ENCODE results near the gene TM9SF3.
"Not testable (repeated sequence)": the region's sequence is repeated elsewhere in the genome, so short reads cannot be mapped to it uniquely, and the experiment has no call there.

The TM9SF3 gene

DNA sequence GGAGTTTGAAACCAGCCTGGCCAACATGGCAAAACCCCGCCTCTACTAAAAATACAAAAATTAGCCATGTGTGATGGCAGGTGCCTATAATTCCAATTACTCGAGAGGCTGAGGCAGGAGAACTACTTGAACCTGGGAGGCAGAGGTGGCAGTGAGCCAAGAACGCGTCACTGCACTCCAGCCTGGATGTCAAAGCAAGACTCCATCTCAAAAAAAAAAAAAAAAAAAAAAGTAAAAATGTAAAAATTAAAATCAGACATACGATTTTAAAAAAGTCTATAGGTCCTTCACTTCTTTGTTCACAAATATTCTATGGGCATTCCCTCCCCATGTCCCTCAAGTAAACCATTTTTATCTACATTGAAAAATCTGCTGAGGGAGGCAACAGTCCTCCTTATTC is 38.2 kb downstream of the TM9SF3 start:
- no peak for TF ChIP-seq EZH2phosphoT487 (conservative IDR thresholded peaks at IDR 0.05; ENCODE audit: low read length)
- TF ChIP-seq, protein P1, sequence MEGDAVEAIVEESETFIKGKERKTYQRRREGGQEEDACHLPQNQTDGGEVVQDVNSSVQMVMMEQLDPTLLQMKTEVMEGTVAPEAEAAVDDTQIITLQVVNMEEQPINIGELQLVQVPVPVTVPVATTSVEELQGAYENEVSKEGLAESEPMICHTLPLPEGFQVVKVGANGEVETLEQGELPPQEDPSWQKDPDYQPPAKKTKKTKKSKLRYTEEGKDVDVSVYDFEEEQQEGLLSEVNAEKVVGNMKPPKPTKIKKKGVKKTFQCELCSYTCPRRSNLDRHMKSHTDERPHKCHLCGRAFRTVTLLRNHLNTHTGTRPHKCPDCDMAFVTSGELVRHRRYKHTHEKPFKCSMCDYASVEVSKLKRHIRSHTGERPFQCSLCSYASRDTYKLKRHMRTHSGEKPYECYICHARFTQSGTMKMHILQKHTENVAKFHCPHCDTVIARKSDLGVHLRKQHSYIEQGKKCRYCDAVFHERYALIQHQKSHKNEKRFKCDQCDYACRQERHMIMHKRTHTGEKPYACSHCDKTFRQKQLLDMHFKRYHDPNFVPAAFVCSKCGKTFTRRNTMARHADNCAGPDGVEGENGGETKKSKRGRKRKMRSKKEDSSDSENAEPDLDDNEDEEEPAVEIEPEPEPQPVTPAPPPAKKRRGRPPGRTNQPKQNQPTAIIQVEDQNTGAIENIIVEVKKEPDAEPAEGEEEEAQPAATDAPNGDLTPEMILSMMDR (IDR thresholded peaks at IDR 0.05; ENCODE audit: insufficient read depth, low read length, poor library complexity, severe bottlenecking) = no peak
- no peak overlapping the region for H3K27ac ChIP-seq (ENCODE audit: low read depth, low read length)
- peaks cover 44% of the 10 kb centered on the region for H3K36me3 ChIP-seq (ENCODE audit: low read length)
- H3K9me3 ChIP-seq (ENCODE audit: insufficient read depth, low read length) = no peaks in the 10 kb centered on the region
- no peaks in the 10 kb centered on the region for H4K20me1 ChIP-seq (ENCODE audit: low read depth, low read length)
- H3K9ac ChIP-seq (ENCODE audit: low read length) = no peak overlapping the region
- peaks cover 10% of the 10 kb centered on the region for H3F3A ChIP-seq (ENCODE audit: insufficient read depth)
- no peaks in the 10 kb centered on the region for H3K9me2 ChIP-seq (replicated peaks; ENCODE audit: insufficient read depth, low read length)
- H3K4me2 ChIP-seq (ENCODE audit: low read depth, low read length, poor library complexity, severe bottlenecking) = no peak overlapping the region
- H3K27me3 ChIP-seq (ENCODE audit: low read length) = no peaks in the 10 kb centered on the region
- no peak overlapping the region for H2AFZ ChIP-seq (ENCODE audit: low read depth, low read length, severe bottlenecking)
- no peaks in the 10 kb centered on the region for H3K79me2 ChIP-seq (ENCODE audit: insufficient read depth, low read length)
- H3K4me3 ChIP-seq (ENCODE audit: insufficient read depth, low read length, poor library complexity, severe bottlenecking) = no peak overlapping the region

DNA sequence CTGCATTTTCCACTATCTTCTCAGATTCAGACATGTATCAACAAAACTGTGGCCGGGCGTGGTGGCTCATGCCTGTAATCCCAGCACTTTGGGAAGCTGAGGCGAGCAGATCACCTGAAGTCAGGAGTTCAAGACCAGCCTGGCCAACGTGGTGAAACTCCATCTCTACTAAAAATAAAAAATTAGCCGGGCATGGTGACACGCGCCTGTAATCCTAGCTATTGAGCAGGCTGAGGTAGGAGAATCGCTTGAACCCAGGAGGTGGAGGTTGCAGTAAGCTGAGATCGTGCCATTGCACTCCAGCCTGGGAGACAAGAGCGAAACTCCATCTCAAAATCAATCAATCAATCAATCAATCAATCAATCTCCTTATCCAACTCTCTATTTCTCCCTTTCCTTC is 41.3 kb downstream of the TM9SF3 start:
- H3K36me3 ChIP-seq (ENCODE audit: low read length) = peaks cover 40% of the 10 kb centered on the region
- not testable (repeated sequence) for H3K27ac ChIP-seq (ENCODE audit: low read depth, low read length); H2AFZ ChIP-seq (ENCODE audit: low read depth, low read length, severe bottlenecking); H3K27me3 ChIP-seq (ENCODE audit: low read length); H4K20me1 ChIP-seq (ENCODE audit: low read depth, low read length); H3K9me3 ChIP-seq (ENCODE audit: insufficient read depth, low read length); H3K4me3 ChIP-seq (ENCODE audit: insufficient read depth, low read length, poor library complexity, severe bottlenecking); H3F3A ChIP-seq (ENCODE audit: insufficient read depth); H3K9me2 ChIP-seq (replicated peaks; ENCODE audit: insufficient read depth, low read length); H3K79me2 ChIP-seq (ENCODE audit: insufficient read depth, low read length); H3K4me2 ChIP-seq (ENCODE audit: low read depth, low read length, poor library complexity, severe bottlenecking); H3K9ac ChIP-seq (ENCODE audit: low read length)

DNA sequence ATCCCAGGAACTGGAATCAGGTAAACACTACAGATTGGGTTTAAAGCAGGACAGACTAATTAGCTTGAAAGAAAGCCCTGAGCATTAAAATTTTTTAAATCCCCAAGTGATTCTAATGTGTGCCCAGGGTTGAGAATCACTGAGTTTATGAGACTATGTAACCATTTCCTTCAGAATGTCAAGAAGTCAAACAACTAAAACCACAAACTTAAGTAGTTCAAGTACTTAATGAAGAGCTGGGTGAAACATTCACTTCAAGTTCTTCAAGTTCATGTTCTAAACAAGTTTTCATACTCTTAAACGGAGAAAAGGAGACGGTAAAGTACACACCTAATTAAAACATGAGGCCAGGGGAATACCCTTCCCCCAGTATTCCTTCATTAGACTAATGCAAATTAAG is 44.9 kb downstream of the TM9SF3 start:
- Histone ChIP-seq H3K36me3 (ENCODE audit: low read length) (peaks cover 39% of the 10 kb centered on the region), H3K4me2 (ENCODE audit: low read depth, low read length, poor library complexity, severe bottlenecking) (no peak overlapping the region), H3K27me3 (ENCODE audit: low read length) (no peaks in the 10 kb centered on the region), H3K9me2 (replicated peaks; ENCODE audit: insufficient read depth, low read length) (no peaks in the 10 kb centered on the region), H3F3A (ENCODE audit: insufficient read depth) (peaks cover 14% of the 10 kb centered on the region; the same call in 1 of the 2 replicates), H3K9ac (ENCODE audit: low read length) (no peak overlapping the region), H4K20me1 (ENCODE audit: low read depth, low read length) (no peaks in the 10 kb centered on the region), H2AFZ (ENCODE audit: low read depth, low read length, severe bottlenecking) (no peak overlapping the region), H3K9me3 (ENCODE audit: insufficient read depth, low read length) (no peaks in the 10 kb centered on the region), H3K4me3 (ENCODE audit: insufficient read depth, low read length, poor library complexity, severe bottlenecking) (no peak overlapping the region), H3K79me2 (ENCODE audit: insufficient read depth, low read length) (no peaks in the 10 kb centered on the region), H3K27ac (ENCODE audit: low read depth, low read length) (no peak overlapping the region)
- TF ChIP-seq, protein P1 (IDR thresholded peaks at IDR 0.05; ENCODE audit: insufficient read depth, low read length, poor library complexity, severe bottlenecking) = no peak
- TF ChIP-seq EZH2phosphoT487 (conservative IDR thresholded peaks at IDR 0.05; ENCODE audit: low read length) = no peak

DNA sequence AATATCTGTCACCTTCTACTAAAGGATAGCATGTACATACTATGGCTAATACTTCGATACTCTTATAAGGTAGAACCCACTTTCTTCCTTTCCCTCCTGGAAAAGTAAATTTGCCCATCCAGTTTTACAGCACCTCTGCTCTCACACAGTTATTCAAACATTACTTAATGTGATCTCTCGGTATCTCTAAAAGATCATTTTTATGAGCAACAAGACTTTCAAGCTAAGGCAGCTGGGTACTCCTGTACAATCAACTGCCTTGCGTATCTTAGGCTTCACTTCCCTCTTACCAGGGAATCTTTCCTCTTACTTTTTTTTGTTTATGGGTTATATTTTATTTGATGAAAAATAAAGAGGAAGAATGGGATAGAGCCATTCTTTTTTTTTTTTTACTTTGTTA is 46.6 kb downstream of the TM9SF3 start:
- Histone ChIP-seq H4K20me1 (ENCODE audit: low read depth, low read length) (no peaks in the 10 kb centered on the region), H2AFZ (ENCODE audit: low read depth, low read length, severe bottlenecking) (no peak overlapping the region), H3K79me2 (ENCODE audit: insufficient read depth, low read length) (peaks cover 9% of the 10 kb centered on the region; the same call in 1 of the 2 replicates), H3K36me3 (ENCODE audit: low read length) (peaks cover 36% of the 10 kb centered on the region), H3K9me3 (ENCODE audit: insufficient read depth, low read length) (no peaks in the 10 kb centered on the region), H3K27ac (ENCODE audit: low read depth, low read length) (no peak overlapping the region), H3K4me2 (ENCODE audit: low read depth, low read length, poor library complexity, severe bottlenecking) (no peak overlapping the region), H3K9ac (ENCODE audit: low read length) (no peak overlapping the region), H3K9me2 (replicated peaks; ENCODE audit: insufficient read depth, low read length) (no peaks in the 10 kb centered on the region), H3K4me3 (ENCODE audit: insufficient read depth, low read length, poor library complexity, severe bottlenecking) (no peak overlapping the region), H3K27me3 (ENCODE audit: low read length) (no peaks in the 10 kb centered on the region), H3F3A (ENCODE audit: insufficient read depth) (peaks cover 14% of the 10 kb centered on the region; the same call in 1 of the 2 replicates)
- TF ChIP-seq EZH2phosphoT487 (conservative IDR thresholded peaks at IDR 0.05; ENCODE audit: low read length) = no peak
- TF ChIP-seq, protein P1 (IDR thresholded peaks at IDR 0.05; ENCODE audit: insufficient read depth, low read length, poor library complexity, severe bottlenecking) = no peak
